Upper lobe of left lung (tissue), 4 donors: ENCODE data around the gene EPB41L4B.

ENCODE experiments used
- CTCF ChIP-seq, 6 experiments: fragments of 450-650 bp in 4 of 6; fragments of 200-600 bp in 2 of 6; sonication (generic) in 2 of 6; IDR thresholded peaks; one replicate each; pipeline ENCODE4 v1.5.1; 2016 to 2019; ENCODE audit warnings: antibody characterized with exemption in 6 of 6
- POLR2A ChIP-seq, 4 donors: fragments of 450-650 bp; IDR thresholded peaks; one replicate each; pipeline ENCODE4 v1.5.1; 2016 to 2017; ENCODE audit warnings: antibody characterized with exemption in 4 of 4, mild to moderate bottlenecking in 2 of 4
- POLR2AphosphoS5 ChIP-seq, 2 donors: sonication (generic); formaldehyde crosslinking; IDR thresholded peaks; one replicate each; pipeline ENCODE4 v1.5.1; 2017; ENCODE audit warnings: antibody characterized with exemption in 2 of 2

GRCh38 chr9:109315480-109316206 is 5.2 kb downstream of the EPB41L4B start:
- no peak for TF ChIP-seq POLR2AphosphoS5 (IDR thresholded peaks at IDR 0.05)
- TF ChIP-seq POLR2A (IDR thresholded peaks at IDR 0.05) = no peak
- no peak for TF ChIP-seq CTCF (IDR thresholded peaks at IDR 0.05)
